Measurements from ENCODE around the gene OR7A10. TPM values are rescaled to one million over a fixed set of nuclear protein-coding genes. Genes with fewer than 3 reads are reported as not detected.
"Not testable (repeated sequence)": the region's sequence is repeated elsewhere in the genome, so short reads cannot be mapped to it uniquely, and the experiment has no call there.

Gene OR7A10
- total RNA-seq, 1 experiment from 2014 or later = not detected

DNA sequence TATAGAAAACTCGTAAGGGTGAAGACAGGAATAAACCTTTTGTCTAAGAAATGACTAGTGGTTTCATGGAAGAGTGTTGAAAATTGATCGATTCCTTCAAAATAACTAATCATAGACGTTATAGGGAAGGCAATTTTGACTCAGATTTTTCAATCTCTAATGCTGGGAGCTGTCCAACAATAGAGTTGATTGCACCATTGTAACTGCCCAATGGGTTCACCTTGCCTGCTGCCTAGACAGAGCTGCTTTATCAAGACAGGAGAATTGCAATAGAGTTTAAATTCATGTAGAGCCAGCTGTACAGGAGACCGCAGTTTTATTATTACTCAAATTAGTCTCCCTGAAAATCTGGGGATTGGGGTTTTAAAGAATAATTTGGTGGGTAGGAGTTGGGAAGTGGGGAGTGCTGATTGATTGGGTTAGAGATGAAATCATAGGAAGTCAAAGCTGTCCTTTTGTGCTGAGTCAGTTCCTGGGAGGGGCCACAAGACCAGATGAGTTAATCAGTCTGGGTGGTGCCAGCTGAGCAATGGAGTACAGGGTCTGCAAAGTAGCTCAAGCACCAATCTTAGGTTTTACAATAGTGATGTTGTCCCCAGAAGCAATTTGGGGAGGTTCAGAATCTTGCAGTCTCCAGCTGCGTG lies 53.5 kb downstream of the OR7A10 start (continued):
- TF ChIP-seq, protein P1, sequence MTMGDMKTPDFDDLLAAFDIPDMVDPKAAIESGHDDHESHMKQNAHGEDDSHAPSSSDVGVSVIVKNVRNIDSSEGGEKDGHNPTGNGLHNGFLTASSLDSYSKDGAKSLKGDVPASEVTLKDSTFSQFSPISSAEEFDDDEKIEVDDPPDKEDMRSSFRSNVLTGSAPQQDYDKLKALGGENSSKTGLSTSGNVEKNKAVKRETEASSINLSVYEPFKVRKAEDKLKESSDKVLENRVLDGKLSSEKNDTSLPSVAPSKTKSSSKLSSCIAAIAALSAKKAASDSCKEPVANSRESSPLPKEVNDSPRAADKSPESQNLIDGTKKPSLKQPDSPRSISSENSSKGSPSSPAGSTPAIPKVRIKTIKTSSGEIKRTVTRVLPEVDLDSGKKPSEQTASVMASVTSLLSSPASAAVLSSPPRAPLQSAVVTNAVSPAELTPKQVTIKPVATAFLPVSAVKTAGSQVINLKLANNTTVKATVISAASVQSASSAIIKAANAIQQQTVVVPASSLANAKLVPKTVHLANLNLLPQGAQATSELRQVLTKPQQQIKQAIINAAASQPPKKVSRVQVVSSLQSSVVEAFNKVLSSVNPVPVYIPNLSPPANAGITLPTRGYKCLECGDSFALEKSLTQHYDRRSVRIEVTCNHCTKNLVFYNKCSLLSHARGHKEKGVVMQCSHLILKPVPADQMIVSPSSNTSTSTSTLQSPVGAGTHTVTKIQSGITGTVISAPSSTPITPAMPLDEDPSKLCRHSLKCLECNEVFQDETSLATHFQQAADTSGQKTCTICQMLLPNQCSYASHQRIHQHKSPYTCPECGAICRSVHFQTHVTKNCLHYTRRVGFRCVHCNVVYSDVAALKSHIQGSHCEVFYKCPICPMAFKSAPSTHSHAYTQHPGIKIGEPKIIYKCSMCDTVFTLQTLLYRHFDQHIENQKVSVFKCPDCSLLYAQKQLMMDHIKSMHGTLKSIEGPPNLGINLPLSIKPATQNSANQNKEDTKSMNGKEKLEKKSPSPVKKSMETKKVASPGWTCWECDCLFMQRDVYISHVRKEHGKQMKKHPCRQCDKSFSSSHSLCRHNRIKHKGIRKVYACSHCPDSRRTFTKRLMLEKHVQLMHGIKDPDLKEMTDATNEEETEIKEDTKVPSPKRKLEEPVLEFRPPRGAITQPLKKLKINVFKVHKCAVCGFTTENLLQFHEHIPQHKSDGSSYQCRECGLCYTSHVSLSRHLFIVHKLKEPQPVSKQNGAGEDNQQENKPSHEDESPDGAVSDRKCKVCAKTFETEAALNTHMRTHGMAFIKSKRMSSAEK (CRISPR knock-in tag; IDR thresholded peaks at IDR 0.05; ENCODE audit: borderline replicate concordance) = no peak
- TF ChIP-seq, protein P2, sequence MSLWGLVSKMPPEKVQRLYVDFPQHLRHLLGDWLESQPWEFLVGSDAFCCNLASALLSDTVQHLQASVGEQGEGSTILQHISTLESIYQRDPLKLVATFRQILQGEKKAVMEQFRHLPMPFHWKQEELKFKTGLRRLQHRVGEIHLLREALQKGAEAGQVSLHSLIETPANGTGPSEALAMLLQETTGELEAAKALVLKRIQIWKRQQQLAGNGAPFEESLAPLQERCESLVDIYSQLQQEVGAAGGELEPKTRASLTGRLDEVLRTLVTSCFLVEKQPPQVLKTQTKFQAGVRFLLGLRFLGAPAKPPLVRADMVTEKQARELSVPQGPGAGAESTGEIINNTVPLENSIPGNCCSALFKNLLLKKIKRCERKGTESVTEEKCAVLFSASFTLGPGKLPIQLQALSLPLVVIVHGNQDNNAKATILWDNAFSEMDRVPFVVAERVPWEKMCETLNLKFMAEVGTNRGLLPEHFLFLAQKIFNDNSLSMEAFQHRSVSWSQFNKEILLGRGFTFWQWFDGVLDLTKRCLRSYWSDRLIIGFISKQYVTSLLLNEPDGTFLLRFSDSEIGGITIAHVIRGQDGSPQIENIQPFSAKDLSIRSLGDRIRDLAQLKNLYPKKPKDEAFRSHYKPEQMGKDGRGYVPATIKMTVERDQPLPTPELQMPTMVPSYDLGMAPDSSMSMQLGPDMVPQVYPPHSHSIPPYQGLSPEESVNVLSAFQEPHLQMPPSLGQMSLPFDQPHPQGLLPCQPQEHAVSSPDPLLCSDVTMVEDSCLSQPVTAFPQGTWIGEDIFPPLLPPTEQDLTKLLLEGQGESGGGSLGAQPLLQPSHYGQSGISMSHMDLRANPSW (CRISPR knock-in tag; conservative IDR thresholded peaks at IDR 0.05; ENCODE audit: low read depth) = no peak
- TF ChIP-seq ESRRA (CRISPR knock-in tag; IDR thresholded peaks at IDR 0.05; ENCODE audit: borderline replicate concordance) (no peak), RELA (CRISPR knock-in tag; IDR thresholded peaks at IDR 0.05; ENCODE audit: borderline replicate concordance) (no peak), TEAD1 (CRISPR knock-in tag; IDR thresholded peaks at IDR 0.05) (no peak), ZNF416 (CRISPR knock-in tag; IDR thresholded peaks at IDR 0.05) (no peak), FOXJ3 (CRISPR knock-in tag; IDR thresholded peaks at IDR 0.05; ENCODE audit: borderline replicate concordance) (no peak)

DNA sequence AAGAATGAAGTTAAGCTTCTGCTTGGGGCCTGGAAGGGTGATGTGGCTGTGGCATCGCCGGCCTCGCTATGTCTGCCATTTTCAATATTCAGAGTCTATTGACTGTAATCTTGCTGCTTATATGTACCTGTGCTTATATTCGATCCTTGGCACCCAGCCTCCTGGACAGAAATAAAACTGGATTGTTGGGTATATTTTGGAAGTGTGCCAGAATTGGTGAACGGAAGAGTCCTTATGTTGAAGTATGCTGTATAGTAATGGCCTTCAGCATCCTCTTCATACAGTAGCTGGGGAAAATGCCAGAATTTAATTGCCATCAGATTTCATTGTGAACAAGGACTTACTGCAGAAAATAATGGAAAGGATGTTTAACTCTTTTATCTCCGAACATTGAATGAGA lies 56.5 kb downstream of the OR7A10 start:
- H3K4me1 Mint-ChIP-seq; H3K9me3 Mint-ChIP-seq; H3K27me3 Mint-ChIP-seq (ENCODE audit: low read depth); H3K4me3 Mint-ChIP-seq; DNase-seq (ENCODE audit: low spot score); H3K36me3 Mint-ChIP-seq; POLR2A ChIA-PET; H3K27ac Mint-ChIP-seq; ATAC-seq: not testable (repeated sequence)
- CTCF ChIA-PET = interaction anchor here (0.6 kb wide), 1 partner anchor 1995 kb away, joined by 3 read pairs; no protein-coding TSS in a partner anchor

Other genes with a start within 250 kb of the OR7A10 start
- not detected in 3 replicates for gene ADGRE3, start 174.1 kb downstream of the OR7A10 start, total RNA-seq (2021)
- gene ZNF333, start 158.9 kb downstream of the OR7A10 start, total RNA-seq (2021) = 13.5 to 16.2 TPM (median 14.8 TPM) in 3 replicates
- 3.0 to 4.0 TPM (median 3.2 TPM) in 3 replicates for gene ADGRE2, start 70.4 kb downstream of the OR7A10 start, total RNA-seq (2021)
- gene OR7A5, start 13.7 kb downstream of the OR7A10 start, total RNA-seq (2021) = not detected in 3 replicates
- not detected in 3 replicates for gene OR7C1, start 13.7 kb downstream of the OR7A10 start, total RNA-seq (2021)
- gene OR7A17, start 37.2 kb upstream of the OR7A10 start, total RNA-seq (2021) = not detected in 3 replicates
- not detected in 3 replicates for gene OR7C2, start 92.6 kb upstream of the OR7A10 start, total RNA-seq (2021)
- 12.0 to 16.1 TPM (median 14.1 TPM) in 3 replicates for gene SLC1A6, start 130.9 kb upstream of the OR7A10 start, total RNA-seq (2021)
- not detected in 3 replicates for gene CASP14, start 200.6 kb upstream of the OR7A10 start, total RNA-seq (2021)
- gene OR1I1, start 233.3 kb upstream of the OR7A10 start, total RNA-seq (2021) = not detected in 3 replicates